HepG2 (cell line): ENCODE data around the gene CPVL. TPM values are rescaled to one million over a fixed set of nuclear protein-coding genes. Genes with fewer than 3 reads are reported as not detected.

Experiments used
- ATAC-seq: fragments of 200-7000 bp; cut with Tn5 transposase; 3 replicates; pipeline ENCODE4 v1.9.1; 2020; ENCODE audit warnings: mild to moderate bottlenecking, moderate library complexity
- BruUV-seq: library from RNA; stranded (reverse); fragments of 400-500 nt; replicated peaks from 2 replicates; lab custom pipeline; 2021; lab: Mats Ljungman, UMichigan
- CTCF ChIA-PET: fragments of 300-600 bp; formaldehyde crosslinking; extraction: SDS; loops from one replicate; lab custom pipeline; 2021; ENCODE audit warnings: low total read pairs, inconsistent platforms, low intra/inter-chr PET ratio; lab: Yijun Ruan, JAX
- POLR2A ChIA-PET: fragments of 350-600 bp; sonication (Branson Sonifier 250); formaldehyde crosslinking; loops from one replicate; lab custom pipeline; 2020; ENCODE audit warnings: antibody characterized with exemption, inconsistent platforms; lab: Yijun Ruan, JAX
- DNase-seq: peaks from one replicate; pipeline ENCODE4 v3.0.0-alpha.2; 2015; ENCODE audit warnings: low spot score
- FAIRE-seq: peaks from 3 replicates; lab custom pipeline; 2011; peaks lifted over from hg19 to GRCh38; lab: Jason Lieb, UNC
- H2AFZ ChIP-seq: one replicate; pipeline ENCODE4 v1.6.1; 2011; ENCODE audit warnings: low read length, inconsistent platforms
- H3K27ac ChIP-seq: fragments of 300-600 bp; 3 replicates; pipeline ENCODE4 v1.8.0; 2011; ENCODE audit warnings: mixed run types, mild to moderate bottlenecking, mixed read lengths, low read length, inconsistent platforms; ENCODE audit not compliant: insufficient read depth; ENCODE audit errors: extremely low read length
- H3K27me3 ChIP-seq, 2 experiments: fragments of 200-600 bp in 1 of 2; 2 replicates in 1 of 2; 3 replicates in 1 of 2; pipeline versions ENCODE4 v1.6.0 to v1.8.0; 2011; ENCODE audit warnings: low read length in 2 of 2, mild to moderate bottlenecking in 2 of 2, moderate library complexity in 2 of 2, inconsistent platforms in 1 of 2; ENCODE audit not compliant: insufficient read depth in 2 of 2, control insufficient read depth in 1 of 2
- H3K36me3 ChIP-seq, 2 experiments: fragments of 200-600 bp in 1 of 2; replicated peaks in 1 of 2; 2 replicates in 1 of 2; 3 replicates in 1 of 2; pipeline versions ENCODE4 v1.5.1 to v1.8.0; 2011; ENCODE audit warnings: low read length in 2 of 2, inconsistent platforms in 1 of 2; ENCODE audit not compliant: insufficient read depth in 2 of 2, control insufficient read depth in 1 of 2
- H3K4me1 ChIP-seq: 2 replicates; pipeline ENCODE4 v1.5.1; 2012; ENCODE audit warnings: low read length, inconsistent platforms; ENCODE audit not compliant: insufficient read depth
- H3K4me2 ChIP-seq: 2 replicates; pipeline ENCODE4 v1.6.0; 2011; ENCODE audit warnings: low read depth, low read length, inconsistent platforms
- H3K4me3 ChIP-seq, 3 experiments: fragments of 200-600 bp in 1 of 3; sonication (generic), shearing (Covaris generic) in 1 of 3; replicated peaks in 1 of 3; 2 replicates each; pipeline ENCODE4 v1.5.1; 2011 to 2016; ENCODE audit warnings: low read length in 3 of 3, inconsistent platforms in 2 of 3, low read depth in 2 of 3, mild to moderate bottlenecking in 2 of 3, control low read depth in 1 of 3, mixed read lengths in 1 of 3; ENCODE audit not compliant: insufficient read depth in 1 of 3
- H3K79me2 ChIP-seq: one replicate; pipeline ENCODE4 v1.6.1; 2011; ENCODE audit warnings: low read length, inconsistent platforms; ENCODE audit not compliant: insufficient read depth
- H3K9ac ChIP-seq: 2 replicates; pipeline ENCODE4 v1.6.0; 2011; ENCODE audit warnings: mild to moderate bottlenecking, low read depth, low read length, inconsistent platforms; ENCODE audit not compliant: insufficient read depth
- H3K9me3 ChIP-seq: 2 replicates; pipeline ENCODE4 v1.5.1; 2012; ENCODE audit warnings: mild to moderate bottlenecking, low read length
- H4K20me1 ChIP-seq: 2 replicates; pipeline ENCODE4 v1.6.0; 2011; ENCODE audit warnings: inconsistent platforms, mild to moderate bottlenecking, low read length, moderate library complexity; ENCODE audit not compliant: insufficient read depth
- BORCS8-MEF2B ChIP-seq: sonication (generic); formaldehyde crosslinking; IDR thresholded peaks from 2 replicates; pipeline ENCODE4 v1.8.0; 2022; ENCODE audit warnings: mild to moderate bottlenecking, missing genetic modification reagents
- CBX2 ChIP-seq, 2 experiments: fragments of 200-600 bp in 1 of 2; sonication (generic); formaldehyde crosslinking in 1 of 2; IDR thresholded peaks; 2 replicates each; pipeline versions ENCODE4 v1.7.0 to v1.8.1; 2018 to 2022; ENCODE audit warnings: low read depth in 2 of 2, low read length in 1 of 2, mild to moderate bottlenecking in 1 of 2, missing genetic modification reagents in 1 of 2
- DR1 ChIP-seq: sonication (generic); formaldehyde crosslinking; IDR thresholded peaks from 2 replicates; pipeline ENCODE4 v1.8.0; 2021; ENCODE audit warnings: mild to moderate bottlenecking, missing genetic modification reagents, inconsistent platforms
- FOXA3 ChIP-seq: IDR thresholded peaks from 2 replicates; pipeline ENCODE4 v1.6.1; 2016; ENCODE audit warnings: missing genetic modification reagents, missing compliant biosample characterization
- RBFOX2 ChIP-seq: fragments of 200-400 bp; formaldehyde crosslinking; IDR thresholded peaks from 2 replicates; pipeline ENCODE4 v1.6.1; 2017; ENCODE audit warnings: low read depth, mild to moderate bottlenecking, low read length
- YEATS2 ChIP-seq: sonication (generic); formaldehyde crosslinking; IDR thresholded peaks from 2 replicates; pipeline ENCODE4 v1.4.0; 2020; ENCODE audit warnings: missing genetic modification reagents, borderline replicate concordance
- WGBS: methylation state at CpG from one replicate; pipeline ENCODE4 v1.1.6; 2017; ENCODE audit warnings: low lambda C conversion rate; 5-methylcytosine and 5-hydroxymethylcytosine counted together
- in situ Hi-C: cut with HindIII; loops from 2 replicates; pipeline ENCODE4 v1.10.0; 2017; ENCODE audit warnings: low pct_unique_long_range_greater_than_20kb; ENCODE audit not compliant: extremely low pct_ligation_motif_present
- intact Hi-C: fragments of 100-400 bp; cut with micrococcal nuclease; formaldehyde crosslinking; loops from one replicate; pipeline ENCODE4 v1.10.0; 2022; ENCODE audit not compliant: unreplicated experiment
- polyA plus RNA-seq, 8 experiments: library from polyadenylated mRNA; depleted of rRNA in 3 of 8; stranded (reverse) in 7 of 8; unstranded in 1 of 8; fragments of >200 nt; fragmentation: Illumina TruSeq in 4 of 8; extraction: Trizol in 4 of 8; gene quantifications; 2 replicates each; pipeline versions ENCODE4 v1.2.1 to v1.2.3, GENCODE V29; 2011 to 2016; ENCODE audit warnings: low read depth in 4 of 8, missing spikeins in 1 of 8, mixed read lengths in 1 of 8; ENCODE audit not compliant: insufficient read depth in 1 of 8
- total RNA-seq, 5 experiments: library from RNA; depleted of rRNA; stranded (reverse); fragments of >200 nt; fragmentation: Illumina TruSeq; extraction: Trizol; gene quantifications; 2 replicates each; pipeline ENCODE4 v1.2.3, GENCODE V29; 2016; ENCODE audit warnings: low read depth in 1 of 5
- TF ChIP-seq, protein P1 (sequence below): sonication (generic); formaldehyde crosslinking; conservative IDR thresholded peaks from 2 replicates; pipeline ENCODE4 v1.8.0; 2022; ENCODE audit warnings: mild to moderate bottlenecking, moderate library complexity, missing genetic modification reagents
- TF ChIP-seq, protein P2 (sequence below): sonication (generic); formaldehyde crosslinking; IDR thresholded peaks from 2 replicates; pipeline ENCODE4 v1.4.0; 2020; ENCODE audit warnings: mild to moderate bottlenecking, low read depth, missing genetic modification reagents
- TF ChIP-seq, protein P3 (sequence below): sonication (generic); formaldehyde crosslinking; IDR thresholded peaks from 2 replicates; pipeline ENCODE4 v1.5.1; 2020; ENCODE audit warnings: missing genetic modification reagents, mild to moderate bottlenecking, borderline replicate concordance

The CPVL gene
- total and polyA plus RNA-seq, 2 of the 13 experiments (the other 11 are each of a cell fraction or from before 2014, with no cell fraction given) = 59.2 to 294 TPM

DNA sequence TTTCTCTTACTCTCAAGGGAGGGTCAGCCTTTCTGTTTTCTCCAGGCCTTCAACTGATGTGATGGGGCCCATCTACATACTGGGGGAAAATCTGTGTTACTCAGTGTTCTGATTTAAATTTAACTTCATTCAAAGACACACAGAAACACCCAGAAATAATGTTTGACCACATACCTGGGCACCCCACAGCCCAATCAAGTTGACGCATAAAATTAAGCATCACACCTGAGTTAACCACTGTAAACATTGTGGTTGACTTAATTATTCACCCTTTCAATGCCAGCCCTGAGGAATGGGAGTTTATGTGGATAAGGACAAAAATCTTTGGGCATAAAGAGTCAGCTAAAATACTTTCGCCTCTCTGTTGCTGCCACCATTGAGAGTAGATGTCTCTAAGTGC lies 38.3 kb upstream of the CPVL start:
- Histone ChIP-seq H4K20me1 (no peaks in the 10 kb centered on the region), H2AFZ (no peak overlapping the region), H3K36me3 (no peaks in the 10 kb centered on the region), H3K9me3 (no peaks in the 10 kb centered on the region), H3K4me3 (no peak overlapping the region), H3K79me2 (no peaks in the 10 kb centered on the region), H3K9ac (no peak overlapping the region), H3K27me3 (no peaks in the 10 kb centered on the region), H3K27ac (no peak overlapping the region), H3K4me1 (peaks cover 12% of the 10 kb centered on the region), H3K4me2 (no peak overlapping the region)
- DNase-seq (no peak), FAIRE-seq (no peak), ATAC-seq (no peak)
- ChIA-PET CTCF (no interaction called here), POLR2A (no interaction called here)
- TF ChIP-seq, protein P1, sequence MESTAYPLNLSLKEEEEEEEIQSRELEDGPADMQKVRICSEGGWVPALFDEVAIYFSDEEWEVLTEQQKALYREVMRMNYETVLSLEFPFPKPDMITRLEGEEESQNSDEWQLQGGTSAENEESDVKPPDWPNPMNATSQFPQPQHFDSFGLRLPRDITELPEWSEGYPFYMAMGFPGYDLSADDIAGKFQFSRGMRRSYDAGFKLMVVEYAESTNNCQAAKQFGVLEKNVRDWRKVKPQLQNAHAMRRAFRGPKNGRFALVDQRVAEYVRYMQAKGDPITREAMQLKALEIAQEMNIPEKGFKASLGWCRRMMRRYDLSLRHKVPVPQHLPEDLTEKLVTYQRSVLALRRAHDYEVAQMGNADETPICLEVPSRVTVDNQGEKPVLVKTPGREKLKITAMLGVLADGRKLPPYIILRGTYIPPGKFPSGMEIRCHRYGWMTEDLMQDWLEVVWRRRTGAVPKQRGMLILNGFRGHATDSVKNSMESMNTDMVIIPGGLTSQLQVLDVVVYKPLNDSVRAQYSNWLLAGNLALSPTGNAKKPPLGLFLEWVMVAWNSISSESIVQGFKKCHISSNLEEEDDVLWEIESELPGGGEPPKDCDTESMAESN (CRISPR knock-in tag) = no peak
- TF ChIP-seq, protein P2, sequence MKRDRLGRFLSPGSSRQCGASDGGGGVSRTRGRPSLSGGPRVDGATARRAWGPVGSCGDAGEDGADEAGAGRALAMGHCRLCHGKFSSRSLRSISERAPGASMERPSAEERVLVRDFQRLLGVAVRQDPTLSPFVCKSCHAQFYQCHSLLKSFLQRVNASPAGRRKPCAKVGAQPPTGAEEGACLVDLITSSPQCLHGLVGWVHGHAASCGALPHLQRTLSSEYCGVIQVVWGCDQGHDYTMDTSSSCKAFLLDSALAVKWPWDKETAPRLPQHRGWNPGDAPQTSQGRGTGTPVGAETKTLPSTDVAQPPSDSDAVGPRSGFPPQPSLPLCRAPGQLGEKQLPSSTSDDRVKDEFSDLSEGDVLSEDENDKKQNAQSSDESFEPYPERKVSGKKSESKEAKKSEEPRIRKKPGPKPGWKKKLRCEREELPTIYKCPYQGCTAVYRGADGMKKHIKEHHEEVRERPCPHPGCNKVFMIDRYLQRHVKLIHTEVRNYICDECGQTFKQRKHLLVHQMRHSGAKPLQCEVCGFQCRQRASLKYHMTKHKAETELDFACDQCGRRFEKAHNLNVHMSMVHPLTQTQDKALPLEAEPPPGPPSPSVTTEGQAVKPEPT = no peak
- no peak for TF ChIP-seq RBFOX2
- no peak for TF ChIP-seq YEATS2
- TF ChIP-seq, protein P3, sequence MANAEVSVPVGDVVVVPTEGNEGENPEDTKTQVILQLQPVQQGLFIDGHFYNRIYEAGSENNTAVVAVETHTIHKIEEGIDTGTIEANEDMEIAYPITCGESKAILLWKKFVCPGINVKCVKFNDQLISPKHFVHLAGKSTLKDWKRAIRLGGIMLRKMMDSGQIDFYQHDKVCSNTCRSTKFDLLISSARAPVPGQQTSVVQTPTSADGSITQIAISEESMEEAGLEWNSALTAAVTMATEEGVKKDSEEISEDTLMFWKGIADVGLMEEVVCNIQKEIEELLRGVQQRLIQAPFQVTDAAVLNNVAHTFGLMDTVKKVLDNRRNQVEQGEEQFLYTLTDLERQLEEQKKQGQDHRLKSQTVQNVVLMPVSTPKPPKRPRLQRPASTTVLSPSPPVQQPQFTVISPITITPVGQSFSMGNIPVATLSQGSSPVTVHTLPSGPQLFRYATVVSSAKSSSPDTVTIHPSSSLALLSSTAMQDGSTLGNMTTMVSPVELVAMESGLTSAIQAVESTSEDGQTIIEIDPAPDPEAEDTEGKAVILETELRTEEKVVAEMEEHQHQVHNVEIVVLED = no peak
- TF ChIP-seq DR1 (CRISPR knock-in tag) = no peak
- no peak for TF ChIP-seq FOXA3 (CRISPR knock-in tag)
- no peak for TF ChIP-seq BORCS8-MEF2B
- TF ChIP-seq CBX2 (IDR thresholded peaks at IDR 0.05; ENCODE audit: low read depth, low read length) = no peak
- TF ChIP-seq CBX2 (CRISPR knock-in tag; IDR thresholded peaks at IDR 0.05; ENCODE audit: low read depth) = no peak
- no TSS peak for BruUV-seq
- 100% methylated on average over 2 of the region's 2 CpGs for WGBS
- in situ Hi-C loops = no loop called here
- intact Hi-C loops = no loop called here
